Cardiac fibroblast (primary cell): ENCODE results near the gene INPP5F.
A peak's percentile ranks its signal among the peaks of the same experiment; 100 is the strongest.

Experiments
- DNase-seq, 2 donors: peaks; one replicate each; pipeline versions ENCODE4 v3.0.0 to v3.0.0-alpha.2; 2010; ENCODE audit warnings: low read depth in 2 of 2
- H3K4me3 ChIP-seq, 2 donors: replicated peaks in 1 of 2; 1 replicate in 1 of 2; 2 replicates in 1 of 2; pipeline ENCODE4 v1.5.1; 2011; ENCODE audit warnings: low read depth in 2 of 2, low read length in 2 of 2, mild to moderate bottlenecking in 2 of 2, moderate library complexity in 1 of 2
- CTCF ChIP-seq: IDR thresholded peaks from one replicate; pipeline ENCODE4 v1.5.1; 2011; ENCODE audit warnings: low read depth, mild to moderate bottlenecking, low read length, inconsistent platforms

INPP5F gene

GRCh38 chr10:119725828-119726675 lies at the start of gene INPP5F:
TSS of gene INPP5F (plus strand) at chr10:119726050. CDS start at chr10:119726263, 213 bp downstream.
- peak; percentile 98 for DNase-seq
- peak within 1 kb of the TSS; percentile 64 to 71 for H3K4me3 ChIP-seq
- TF ChIP-seq CTCF, result peak; percentile 1

- DNase-seq, result no peak
- no peak overlapping the region for H3K4me3 ChIP-seq
- no peak for TF ChIP-seq CTCF
These were observed 48.7 kb upstream of the INPP5F start for GRCh38 chr10:119677126-119677525.

GRCh38 chr10:119677904-119678755 lies 47.7 kb upstream of the INPP5F start:
- H3K4me3 ChIP-seq, result no peak overlapping the region
- DNase-seq, result no peak

GRCh38 chr10:119679480-119679829 lies 46.4 kb upstream of the INPP5F start:
- DNase-seq, result no peak
- H3K4me3 ChIP-seq, result no peak overlapping the region
- no peak for TF ChIP-seq CTCF

More at GRCh38 chr10:119677904-119678755, 47.7 kb upstream of the INPP5F start:
- TF ChIP-seq CTCF, result no peak

- TF ChIP-seq CTCF, result no peak
- H3K4me3 ChIP-seq, result no peak overlapping the region
- DNase-seq, result peak; percentile 81 to 91
These were observed 45.8 kb upstream of the INPP5F start for GRCh38 chr10:119680050-119680449.

- no peak overlapping the region for H3K4me3 ChIP-seq
- no peak for TF ChIP-seq CTCF
- peak in 1 of 2 donors; percentile 36 for DNase-seq
These were observed 45.2 kb upstream of the INPP5F start for GRCh38 chr10:119680650-119681081.
